ENCODE results near the gene NTPCR. TPM values are rescaled to one million over a fixed set of nuclear protein-coding genes. Genes with fewer than 3 reads are reported as not detected.

The NTPCR gene
- polyA plus RNA-seq, 4 donors: 47.5 to 77.7 (median 64.6) TPM

- DNase-seq (ENCODE audit: low read depth in 4 of 4, low spot score in 3 of 4): no peak
Observed at GRCh38 chr1:232956081-232956480, 5.7 kb downstream of the NTPCR start.

GRCh38 chr1:232958067-232958466, 7.7 kb downstream of the NTPCR start:
- DNase-seq (ENCODE audit: low read depth in 4 of 4, low spot score in 3 of 4): no peak

GRCh38 chr1:232962761-232963745, 12.6 kb downstream of the NTPCR start:
- no peak for DNase-seq (ENCODE audit: low read depth in 4 of 4, low spot score in 3 of 4)

GRCh38 chr1:232964601-232965000, 14.2 kb downstream of the NTPCR start:
- no peak for DNase-seq (ENCODE audit: low read depth in 4 of 4, low spot score in 3 of 4)

- DNase-seq (ENCODE audit: low read depth in 4 of 4, low spot score in 3 of 4): no peak
Observed at GRCh38 chr1:232965124-232965911, 14.9 kb downstream of the NTPCR start.

- DNase-seq (ENCODE audit: low read depth in 4 of 4, low spot score in 3 of 4): no peak
Observed at GRCh38 chr1:232965912-232966217, 15.5 kb downstream of the NTPCR start.

GRCh38 chr1:232966663-232967062, 16.3 kb downstream of the NTPCR start:
- DNase-seq (ENCODE audit: low read depth in 4 of 4, low spot score in 3 of 4): no peak

- no peak for DNase-seq (ENCODE audit: low read depth in 4 of 4, low spot score in 3 of 4)
Observed at GRCh38 chr1:232968391-232968790, 18.0 kb downstream of the NTPCR start.

GRCh38 chr1:232968965-232969364, 18.6 kb downstream of the NTPCR start:
- DNase-seq (ENCODE audit: low read depth in 4 of 4, low spot score in 3 of 4): no peak

- DNase-seq (ENCODE audit: low read depth in 4 of 4, low spot score in 3 of 4): no peak
Observed at GRCh38 chr1:232969799-232970198, 19.4 kb downstream of the NTPCR start.

GRCh38 chr1:232970508-232970907, 20.1 kb downstream of the NTPCR start:
- DNase-seq (ENCODE audit: low read depth in 4 of 4, low spot score in 3 of 4): no peak

GRCh38 chr1:232973652-232974611, 23.5 kb downstream of the NTPCR start:
- DNase-seq (ENCODE audit: low read depth in 4 of 4, low spot score in 3 of 4): no peak

- no peak for DNase-seq (ENCODE audit: low read depth in 4 of 4, low spot score in 3 of 4)
Observed at GRCh38 chr1:232974971-232975370, 24.6 kb downstream of the NTPCR start.

- DNase-seq (ENCODE audit: low read depth in 4 of 4, low spot score in 3 of 4): no peak
Observed at GRCh38 chr1:232978091-232978634, 27.8 kb downstream of the NTPCR start.

GRCh38 chr1:232978815-232979214, 28.4 kb downstream of the NTPCR start:
- DNase-seq (ENCODE audit: low read depth in 4 of 4, low spot score in 3 of 4): no peak

GRCh38 chr1:232979558-232979957, 29.1 kb downstream of the NTPCR start:
- DNase-seq (ENCODE audit: low read depth in 4 of 4, low spot score in 3 of 4): no peak

- DNase-seq (ENCODE audit: low read depth in 4 of 4, low spot score in 3 of 4): no peak
Observed at GRCh38 chr1:232980355-232980978, 30.1 kb downstream of the NTPCR start.

GRCh38 chr1:232980986-232981560, 30.7 kb downstream of the NTPCR start:
- DNase-seq (ENCODE audit: low read depth in 4 of 4, low spot score in 3 of 4): no peak

- no peak for DNase-seq (ENCODE audit: low read depth in 4 of 4, low spot score in 3 of 4)
Observed at GRCh38 chr1:232982238-232982944, 32.0 kb downstream of the NTPCR start.
